ENCODE data around the gene CLCA1. TPM values are rescaled to one million over a fixed set of nuclear protein-coding genes. Genes with fewer than 3 reads are reported as not detected.

CLCA1 gene
- polyA plus RNA-seq, 1 of the 3 experiments (the other 2 are of a cell fraction): not detected

DNA sequence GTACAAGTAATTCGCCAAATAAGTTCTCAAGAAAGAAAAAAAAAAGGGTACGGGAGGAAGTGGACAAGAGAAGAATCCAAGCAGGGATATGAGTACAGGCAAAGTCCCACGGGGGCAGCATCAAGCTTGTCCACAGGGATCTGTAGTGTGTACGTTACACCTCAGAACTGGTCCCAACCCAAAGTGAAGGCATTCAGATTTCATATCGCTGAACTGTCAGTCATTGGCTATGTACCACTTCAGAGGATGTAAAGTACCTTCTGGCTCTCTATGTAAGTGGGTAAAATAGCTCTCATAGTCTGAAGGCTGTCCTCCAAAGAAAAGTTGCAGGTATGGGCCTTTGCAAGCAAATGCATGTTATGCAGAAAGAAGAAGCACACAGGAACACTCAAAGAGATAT is 70.0 kb downstream of the CLCA1 start:
- no peak for TF ChIP-seq FOSL2 (IDR thresholded peaks at IDR 0.05; ENCODE audit: borderline replicate concordance, low read depth)
- TF ChIP-seq, protein P1, sequence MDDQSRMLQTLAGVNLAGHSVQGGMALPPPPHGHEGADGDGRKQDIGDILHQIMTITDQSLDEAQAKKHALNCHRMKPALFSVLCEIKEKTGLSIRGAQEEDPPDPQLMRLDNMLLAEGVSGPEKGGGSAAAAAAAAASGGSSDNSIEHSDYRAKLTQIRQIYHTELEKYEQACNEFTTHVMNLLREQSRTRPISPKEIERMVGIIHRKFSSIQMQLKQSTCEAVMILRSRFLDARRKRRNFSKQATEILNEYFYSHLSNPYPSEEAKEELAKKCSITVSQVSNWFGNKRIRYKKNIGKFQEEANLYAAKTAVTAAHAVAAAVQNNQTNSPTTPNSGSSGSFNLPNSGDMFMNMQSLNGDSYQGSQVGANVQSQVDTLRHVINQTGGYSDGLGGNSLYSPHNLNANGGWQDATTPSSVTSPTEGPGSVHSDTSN (IDR thresholded peaks at IDR 0.05): no peak
- TF ChIP-seq FOXM1 (IDR thresholded peaks at IDR 0.05; ENCODE audit: low read depth): no peak
- no peak for TF ChIP-seq EZH2phosphoT487 (IDR thresholded peaks at IDR 0.05; ENCODE audit: borderline replicate concordance, low read depth)
- no peak for TF ChIP-seq USF2 (IDR thresholded peaks at IDR 0.05; ENCODE audit: borderline replicate concordance, low read depth, low read length)
- no peak for TF ChIP-seq JUND (IDR thresholded peaks at IDR 0.05)
- TF ChIP-seq TAF1 (IDR thresholded peaks at IDR 0.05; ENCODE audit: borderline replicate concordance, low read depth, low read length): no peak
- TF ChIP-seq CHD2 (IDR thresholded peaks at IDR 0.05; ENCODE audit: low read length, partially characterized antibody): no peak
- no peak for TF ChIP-seq SMC3 (IDR thresholded peaks at IDR 0.05; ENCODE audit: low read depth, low read length)
- TF ChIP-seq MXI1 (IDR thresholded peaks at IDR 0.05; ENCODE audit: low read depth, low read length): no peak
- TF ChIP-seq RCOR1 (IDR thresholded peaks at IDR 0.05; ENCODE audit: low read length): no peak
- TF ChIP-seq POLR2AphosphoS5 (IDR thresholded peaks at IDR 0.05; ENCODE audit: low read depth, low read length): no peak

GRCh38 chr1:86541859-86542258 is 73.1 kb downstream of the CLCA1 start:
- Histone ChIP-seq H3K4me3 (ENCODE audit: low read depth in 2 of 2, low read length in 1 of 2) (no peak overlapping the region), H3K27me3 (ENCODE audit: insufficient read depth) (no peaks in the 10 kb centered on the region), H3F3A (replicated peaks; ENCODE audit: insufficient read depth) (no peaks in the 10 kb centered on the region), H3K4me1 (ENCODE audit: control insufficient read depth in 1 of 2, insufficient read depth in 2 of 2, low read depth in 1 of 2, low read length in 1 of 2) (no peaks in the 10 kb centered on the region), H2AFZ (ENCODE audit: low read depth) (no peak overlapping the region), H3K9me2 (no peaks in the 10 kb centered on the region), H3K4me2 (no peak overlapping the region), H3K27ac (ENCODE audit: low read depth in 2 of 2, low read length in 1 of 2) (no peak overlapping the region), H3K79me2 (ENCODE audit: insufficient read depth) (no peaks in the 10 kb centered on the region), H3K9ac (no peak overlapping the region), H3K36me3 (replicated peaks in 1 of 2; ENCODE audit: control insufficient read depth in 1 of 2, insufficient read depth in 2 of 2, low read length in 1 of 2) (no peaks in the 10 kb centered on the region), H3K9me3 (no peaks in the 10 kb centered on the region), H4K20me1 (ENCODE audit: insufficient read depth) (no peaks in the 10 kb centered on the region)
- DNase-seq: no peak
- POLR2A ChIA-PET: no interaction called here
- CTCF ChIA-PET: interaction anchor here (0.8 to 1.6 kb wide), 3 partner anchors 41 to 162 kb away, joined by 3 to 6 read pairs (median 5); no protein-coding TSS in a partner anchor
- 37% methylated on average over 2 of the region's 2 CpGs for WGBS (ENCODE audit: low lambda C conversion rate)
- no peak for TF ChIP-seq FOXJ3 (CRISPR knock-in tag; IDR thresholded peaks at IDR 0.05)
- no peak for TF ChIP-seq EP300 (IDR thresholded peaks at IDR 0.05; ENCODE audit: borderline replicate concordance in 1 of 2, low read depth in 1 of 2, low read length in 1 of 2)
- no peak for TF ChIP-seq USF1 (IDR thresholded peaks at IDR 0.05; ENCODE audit: borderline replicate concordance, low read depth)
- TF ChIP-seq, protein P2, sequence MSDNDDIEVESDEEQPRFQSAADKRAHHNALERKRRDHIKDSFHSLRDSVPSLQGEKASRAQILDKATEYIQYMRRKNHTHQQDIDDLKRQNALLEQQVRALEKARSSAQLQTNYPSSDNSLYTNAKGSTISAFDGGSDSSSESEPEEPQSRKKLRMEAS (IDR thresholded peaks at IDR 0.05; ENCODE audit: low read depth): no peak
- TF ChIP-seq FOXM1 (IDR thresholded peaks at IDR 0.05; ENCODE audit: low read depth): no peak
- TF ChIP-seq ZBTB33 (IDR thresholded peaks at IDR 0.05; ENCODE audit: borderline replicate concordance, low read depth): no peak
- no peak for TF ChIP-seq POLR2AphosphoS5 (IDR thresholded peaks at IDR 0.05; ENCODE audit: low read depth, low read length)
- TF ChIP-seq NFIC (IDR thresholded peaks at IDR 0.05; ENCODE audit: borderline replicate concordance): no peak
- no peak for TF ChIP-seq USF2 (IDR thresholded peaks at IDR 0.05; ENCODE audit: borderline replicate concordance, low read depth, low read length)
- TF ChIP-seq SMC3 (IDR thresholded peaks at IDR 0.05; ENCODE audit: low read depth, low read length): no peak
- TF ChIP-seq NRF1 (IDR thresholded peaks at IDR 0.05; ENCODE audit: low read depth, low read length): no peak
- TF ChIP-seq, protein P1 (IDR thresholded peaks at IDR 0.05): no peak
- TF ChIP-seq GATA2 (CRISPR knock-in tag; IDR thresholded peaks at IDR 0.05): no peak

More for the DNA sequence above, 70.0 kb downstream of the CLCA1 start:
- H3K9me2 ChIP-seq: no peaks in the 10 kb centered on the region
- DNase-seq: no peak
- H3F3A ChIP-seq (replicated peaks; ENCODE audit: insufficient read depth): no peaks in the 10 kb centered on the region
- H4K20me1 ChIP-seq (ENCODE audit: insufficient read depth): no peaks in the 10 kb centered on the region
- H3K9ac ChIP-seq: no peak overlapping the region
- H2AFZ ChIP-seq (ENCODE audit: low read depth): no peak overlapping the region
- CTCF ChIA-PET: interaction anchor here (1.0 kb wide), 1 partner anchor 9 kb away, joined by 3 read pairs; no protein-coding TSS in a partner anchor
- H3K4me1 ChIP-seq (ENCODE audit: control insufficient read depth in 1 of 2, insufficient read depth in 2 of 2, low read depth in 1 of 2, low read length in 1 of 2): no peaks in the 10 kb centered on the region
- no peaks in the 10 kb centered on the region for H3K36me3 ChIP-seq (replicated peaks in 1 of 2; ENCODE audit: control insufficient read depth in 1 of 2, insufficient read depth in 2 of 2, low read length in 1 of 2)
- POLR2A ChIA-PET: no interaction called here
- no peaks in the 10 kb centered on the region for H3K9me3 ChIP-seq
- no peak overlapping the region for H3K4me3 ChIP-seq (ENCODE audit: low read depth in 2 of 2, low read length in 1 of 2)
- WGBS (ENCODE audit: low lambda C conversion rate): 30% methylated on average over 5 of the region's 5 CpGs
- H3K4me2 ChIP-seq: no peak overlapping the region
- H3K79me2 ChIP-seq (ENCODE audit: insufficient read depth): no peaks in the 10 kb centered on the region
- no peaks in the 10 kb centered on the region for H3K27me3 ChIP-seq (ENCODE audit: insufficient read depth)
- no peak overlapping the region for H3K27ac ChIP-seq (ENCODE audit: low read depth in 2 of 2, low read length in 1 of 2)

Data from SK-N-SH (cell line).